ENCODE data around the gene MBLAC1. TPM values are rescaled to one million over a fixed set of nuclear protein-coding genes. Genes with fewer than 3 reads are reported as not detected.

MBLAC1 gene, protein sequence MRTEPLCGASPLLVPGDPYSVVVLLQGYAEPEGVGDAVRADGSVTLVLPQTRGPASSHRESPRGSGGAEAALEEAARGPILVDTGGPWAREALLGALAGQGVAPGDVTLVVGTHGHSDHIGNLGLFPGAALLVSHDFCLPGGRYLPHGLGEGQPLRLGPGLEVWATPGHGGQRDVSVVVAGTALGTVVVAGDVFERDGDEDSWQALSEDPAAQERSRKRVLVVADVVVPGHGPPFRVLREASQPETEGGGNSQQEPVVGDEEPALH
- 1.2 and 1.3 TPM in 2 replicates for polyA plus RNA-seq (2013)

DNA sequence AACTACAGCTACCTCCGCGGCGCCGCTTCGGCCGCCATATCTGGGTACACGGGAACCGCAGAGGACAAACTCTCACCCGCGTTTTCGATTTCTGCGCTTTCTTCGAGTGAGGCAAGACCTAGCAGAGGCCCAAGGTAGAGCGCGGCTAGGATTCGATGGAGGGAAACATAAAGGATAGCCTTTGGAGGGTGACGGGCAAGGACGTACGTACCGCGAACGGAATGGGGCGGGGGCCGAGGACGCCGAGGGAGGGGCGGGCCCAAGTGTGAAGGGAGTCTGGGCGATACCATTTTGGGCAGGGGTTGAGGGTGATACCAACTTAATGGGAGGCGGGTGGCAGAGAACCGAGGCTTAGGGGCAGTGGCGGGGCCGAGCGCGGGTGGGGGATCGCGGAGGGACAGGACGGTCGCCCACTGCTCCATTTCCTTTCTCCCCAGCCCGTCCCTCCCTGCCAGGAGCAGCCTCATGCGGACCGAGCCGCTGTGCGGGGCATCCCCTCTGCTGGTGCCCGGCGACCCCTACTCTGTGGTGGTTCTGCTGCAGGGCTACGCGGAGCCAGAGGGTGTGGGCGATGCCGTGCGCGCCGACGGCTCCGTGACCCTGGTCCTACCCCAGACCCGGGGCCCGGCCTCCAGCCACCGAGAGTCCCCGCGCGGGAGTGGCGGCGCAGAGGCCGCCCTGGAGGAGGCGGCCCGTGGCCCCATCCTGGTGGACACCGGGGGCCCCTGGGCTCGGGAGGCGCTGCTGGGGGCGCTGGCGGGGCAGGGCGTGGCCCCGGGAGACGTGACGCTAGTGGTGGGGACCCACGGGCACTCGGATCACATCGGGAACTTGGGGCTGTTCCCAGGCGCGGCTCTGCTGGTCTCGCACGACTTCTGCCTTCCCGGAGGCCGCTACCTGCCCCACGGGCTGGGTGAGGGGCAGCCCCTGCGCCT lies at the start of gene MBLAC1:
TSS of gene MBLAC1 (plus strand) at position 37 of the 935 bp plus-strand sequence. CDS start at position 466, 429 bp downstream.
- Histone ChIP-seq H4K12ac (ENCODE audit: low read depth, low read length) (peak within 1 kb of the TSS; percentile 95), H2BK5ac (ENCODE audit: low read depth, low read length, poor library complexity) (peak within 1 kb of the TSS; percentile 87), H3K4me2 (ENCODE audit: low read length) (peak within 1 kb of the TSS; percentile 75), H3K18ac (ENCODE audit: low read length) (peak within 1 kb of the TSS; percentile 73), H2BK12ac (ENCODE audit: low read length) (peak within 1 kb of the TSS; percentile 41), H2AK5ac (ENCODE audit: low read length) (peak within 1 kb of the TSS; percentile 50), H3K4ac (ENCODE audit: low read depth, low read length) (peak within 1 kb of the TSS; percentile 60), H3K4me1 (ENCODE audit: control insufficient read depth in 1 of 2, insufficient read depth in 2 of 2, low read length in 2 of 2) (peaks cover 3 to 14% of the 10 kb centered on the region in 2 experiments), H2BK120ac (ENCODE audit: insufficient read depth, low read length, poor library complexity) (peak within 1 kb of the TSS; percentile 45), H3K9ac (ENCODE audit: low read length) (peak within 1 kb of the TSS; percentile 79), H3K79me2 (ENCODE audit: control insufficient read depth, insufficient read depth, low read length, poor library complexity) (peaks cover 13% of the 10 kb centered on the region), H3K27me3 (ENCODE audit: insufficient read depth, low read length) (no peaks in the 10 kb centered on the region), H4K8ac (ENCODE audit: low read depth, low read length) (peak within 1 kb of the TSS; percentile 89), H3K79me1 (ENCODE audit: low read length) (peaks cover 15% of the 10 kb centered on the region), H3K4me3 (ENCODE audit: low read depth, low read length) (peak within 1 kb of the TSS; percentile 81), H2AFZ (ENCODE audit: insufficient read depth, low read length, poor library complexity) (peak within 1 kb of the TSS; percentile 67), H4K91ac (ENCODE audit: low read depth, low read length) (peak within 1 kb of the TSS; percentile 92), H3K27ac (ENCODE audit: low read depth, low read length) (peak within 1 kb of the TSS; percentile 88), H3K23ac (ENCODE audit: low read length) (no peak within 1 kb of the TSS), H3K9me3 (ENCODE audit: insufficient read depth, low read depth, low read length) (no peaks in the 10 kb centered on the region), H3K14ac (ENCODE audit: low read length) (peak within 1 kb of the TSS; percentile 85), H3K36me3 (ENCODE audit: control insufficient read depth in 1 of 2, insufficient read depth in 2 of 2, low read length in 2 of 2) (no peaks in the 10 kb centered on the region)
- no CpG with 5 or more reads among the region's 85 CpGs for WGBS (ENCODE audit: extremely low coverage, insufficient coverage, insufficient read length)
- peak; percentile 79 to 92 for DNase-seq

DNA sequence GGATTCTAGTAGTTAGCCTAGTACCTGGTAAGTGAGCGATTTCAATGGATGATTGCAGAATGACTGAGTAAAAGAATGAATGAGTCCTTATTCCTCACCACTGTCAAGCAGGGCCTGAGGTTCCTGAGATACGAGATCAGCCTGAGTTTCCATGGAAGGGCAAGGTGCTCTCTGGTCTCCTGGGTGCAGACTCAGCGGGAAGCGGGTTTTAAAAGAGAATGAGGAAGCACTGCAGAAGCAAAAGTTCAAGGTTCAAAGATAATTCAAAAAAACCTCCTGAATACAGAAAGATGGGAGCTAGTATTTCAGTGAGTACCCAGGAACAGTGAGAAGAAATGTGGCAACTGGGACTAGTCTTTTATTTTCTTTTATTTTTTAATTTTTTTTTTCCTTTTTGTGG lies 49.6 kb upstream of the MBLAC1 start:
- Histone ChIP-seq H3K4ac (ENCODE audit: low read depth, low read length) (no peak overlapping the region), H3K14ac (ENCODE audit: low read length) (no peak overlapping the region), H3K79me1 (ENCODE audit: low read length) (peaks cover 6% of the 10 kb centered on the region), H2BK120ac (ENCODE audit: insufficient read depth, low read length, poor library complexity) (no peak overlapping the region), H2AK5ac (ENCODE audit: low read length) (no peak overlapping the region), H3K4me2 (ENCODE audit: low read length) (no peak overlapping the region), H3K4me3 (ENCODE audit: low read depth, low read length) (no peak overlapping the region), H3K36me3 (ENCODE audit: control insufficient read depth in 1 of 2, insufficient read depth in 2 of 2, low read length in 2 of 2) (peaks cover 60 to 63% of the 10 kb centered on the region in 2 experiments), H2AFZ (ENCODE audit: insufficient read depth, low read length, poor library complexity) (no peak overlapping the region), H4K91ac (ENCODE audit: low read depth, low read length) (no peak overlapping the region), H3K4me1 (ENCODE audit: control insufficient read depth in 1 of 2, insufficient read depth in 2 of 2, low read length in 2 of 2) (peaks cover 2 to 4% of the 10 kb centered on the region in 2 experiments), H4K8ac (ENCODE audit: low read depth, low read length) (no peak overlapping the region), H3K18ac (ENCODE audit: low read length) (no peak overlapping the region), H3K79me2 (ENCODE audit: control insufficient read depth, insufficient read depth, low read length, poor library complexity) (peaks cover 15% of the 10 kb centered on the region), H4K12ac (ENCODE audit: low read depth, low read length) (no peak overlapping the region), H3K27ac (ENCODE audit: low read depth, low read length) (no peak overlapping the region), H3K27me3 (ENCODE audit: insufficient read depth, low read length) (no peaks in the 10 kb centered on the region), H2BK5ac (ENCODE audit: low read depth, low read length, poor library complexity) (no peak overlapping the region), H3K23ac (ENCODE audit: low read length) (no peak overlapping the region), H3K9ac (ENCODE audit: low read length) (no peak overlapping the region), H3K9me3 (ENCODE audit: insufficient read depth, low read depth, low read length) (peaks cover 18% of the 10 kb centered on the region), H2BK12ac (ENCODE audit: low read length) (no peak overlapping the region)
- WGBS (ENCODE audit: extremely low coverage, insufficient coverage, insufficient read length) = no CpG with 5 or more reads among the region's 4 CpGs
- DNase-seq = no peak

DNA sequence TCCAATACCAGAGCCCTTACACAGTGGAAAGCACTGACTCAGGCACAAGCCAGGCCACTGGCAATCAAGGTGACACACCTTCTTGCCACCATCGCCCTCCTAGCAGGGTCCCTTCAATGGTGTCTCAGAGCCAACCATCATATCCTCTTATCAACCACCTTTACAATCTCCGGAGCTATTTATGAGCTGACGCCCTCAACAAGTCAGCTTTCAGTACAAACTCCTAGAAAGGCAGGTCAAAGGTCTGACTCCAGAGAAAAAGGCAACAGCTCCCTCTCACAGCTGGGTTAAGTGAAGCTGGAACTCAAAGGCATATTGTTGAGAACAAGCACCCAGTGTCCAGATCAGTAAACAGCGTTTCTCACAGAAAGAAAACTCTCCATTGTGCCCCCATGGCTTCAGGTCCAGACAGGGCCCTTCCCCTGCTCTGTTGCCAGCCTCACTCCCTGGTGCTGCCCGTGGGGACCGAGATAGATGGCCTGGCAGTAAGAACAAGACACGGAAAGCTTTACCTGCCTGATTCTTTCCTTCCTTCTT lies 47.7 kb upstream of the MBLAC1 start:
- Histone ChIP-seq H3K79me2 (ENCODE audit: control insufficient read depth, insufficient read depth, low read length, poor library complexity) (peaks cover 15% of the 10 kb centered on the region), H3K4me2 (ENCODE audit: low read length) (no peak overlapping the region), H3K4ac (ENCODE audit: low read depth, low read length) (peak overlapping the region; percentile 74), H3K9me3 (ENCODE audit: insufficient read depth, low read depth, low read length) (peaks cover 6% of the 10 kb centered on the region), H2AK5ac (ENCODE audit: low read length) (no peak overlapping the region), H3K4me1 (ENCODE audit: control insufficient read depth in 1 of 2, insufficient read depth in 2 of 2, low read length in 2 of 2) (peaks cover 2 to 4% of the 10 kb centered on the region in 2 experiments), H4K12ac (ENCODE audit: low read depth, low read length) (no peak overlapping the region), H3K36me3 (ENCODE audit: control insufficient read depth in 1 of 2, insufficient read depth in 2 of 2, low read length in 2 of 2) (peaks cover 42 to 44% of the 10 kb centered on the region in 2 experiments), H3K18ac (ENCODE audit: low read length) (no peak overlapping the region), H3K14ac (ENCODE audit: low read length) (no peak overlapping the region), H2AFZ (ENCODE audit: insufficient read depth, low read length, poor library complexity) (no peak overlapping the region), H3K27ac (ENCODE audit: low read depth, low read length) (no peak overlapping the region), H2BK5ac (ENCODE audit: low read depth, low read length, poor library complexity) (no peak overlapping the region), H3K4me3 (ENCODE audit: low read depth, low read length) (no peak overlapping the region), H3K9ac (ENCODE audit: low read length) (no peak overlapping the region), H3K79me1 (ENCODE audit: low read length) (peaks cover 6% of the 10 kb centered on the region), H4K8ac (ENCODE audit: low read depth, low read length) (no peak overlapping the region), H4K91ac (ENCODE audit: low read depth, low read length) (no peak overlapping the region), H3K27me3 (ENCODE audit: insufficient read depth, low read length) (no peaks in the 10 kb centered on the region), H2BK120ac (ENCODE audit: insufficient read depth, low read length, poor library complexity) (no peak overlapping the region), H3K23ac (ENCODE audit: low read length) (no peak overlapping the region), H2BK12ac (ENCODE audit: low read length) (no peak overlapping the region)
- no peak for DNase-seq
- no CpG with 5 or more reads among the region's 7 CpGs for WGBS (ENCODE audit: extremely low coverage, insufficient coverage, insufficient read length)

DNA sequence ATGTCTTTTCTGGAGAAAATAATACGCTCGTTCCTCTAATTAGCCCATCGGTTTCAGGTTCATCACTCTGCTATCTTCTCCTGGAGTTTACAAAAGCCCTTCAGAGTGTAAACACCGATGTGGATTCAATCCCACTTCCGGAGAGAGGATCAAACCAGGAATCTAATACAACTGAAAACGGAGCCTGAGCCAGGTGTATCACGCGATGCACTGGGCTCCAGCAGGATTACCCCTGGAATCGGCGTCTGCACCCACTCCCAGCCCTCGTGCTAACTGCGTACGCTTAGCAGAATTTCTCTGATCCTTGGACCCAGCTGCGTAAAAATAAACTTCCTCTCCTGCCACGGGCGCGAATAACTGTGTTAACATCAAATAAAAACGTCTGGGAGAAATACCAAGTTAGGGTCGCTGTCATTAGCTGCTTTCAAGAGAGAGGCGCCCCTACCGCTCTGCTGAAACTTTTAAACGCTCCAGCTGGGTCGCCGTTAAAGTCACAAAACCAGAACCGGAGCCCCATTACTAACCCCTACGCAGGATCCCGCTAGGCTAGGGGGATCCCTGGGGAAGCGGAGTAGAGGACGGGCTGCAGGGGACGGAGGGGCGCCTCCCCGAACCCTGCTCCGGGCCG lies 45.7 kb upstream of the MBLAC1 start:
- H3K27ac ChIP-seq (ENCODE audit: low read depth, low read length) = peak overlapping the region; percentile 57
- H3K27me3 ChIP-seq (ENCODE audit: insufficient read depth, low read length) = no peaks in the 10 kb centered on the region
- H3K36me3 ChIP-seq (ENCODE audit: control insufficient read depth in 1 of 2, insufficient read depth in 2 of 2, low read length in 2 of 2) = peaks cover 23 to 25% of the 10 kb centered on the region in 2 experiments
- no peak overlapping the region for H2BK12ac ChIP-seq (ENCODE audit: low read length)
- peak overlapping the region; percentile 93 for H3K4me2 ChIP-seq (ENCODE audit: low read length)
- H3K4ac ChIP-seq (ENCODE audit: low read depth, low read length) = peak overlapping the region; percentile 99
- peaks cover 6% of the 10 kb centered on the region for H3K79me1 ChIP-seq (ENCODE audit: low read length)
- peak overlapping the region; percentile 91 for H2BK5ac ChIP-seq (ENCODE audit: low read depth, low read length, poor library complexity)
- H3K18ac ChIP-seq (ENCODE audit: low read length) = peak overlapping the region; percentile 98
- peak overlapping the region; percentile 98 for H3K9ac ChIP-seq (ENCODE audit: low read length)
- H3K14ac ChIP-seq (ENCODE audit: low read length) = peak overlapping the region; percentile 99
- no peaks in the 10 kb centered on the region for H3K9me3 ChIP-seq (ENCODE audit: insufficient read depth, low read depth, low read length)
- peak in 1 of 2 donors; percentile 19 for DNase-seq
- no CpG with 5 or more reads among the region's 34 CpGs for WGBS (ENCODE audit: extremely low coverage, insufficient coverage, insufficient read length)
- peak overlapping the region; percentile 99 for H4K8ac ChIP-seq (ENCODE audit: low read depth, low read length)
- H2AFZ ChIP-seq (ENCODE audit: insufficient read depth, low read length, poor library complexity) = peak overlapping the region; percentile 93
- peak overlapping the region; percentile 99 for H4K91ac ChIP-seq (ENCODE audit: low read depth, low read length)
- peak overlapping the region; percentile 97 for H2AK5ac ChIP-seq (ENCODE audit: low read length)
- H3K79me2 ChIP-seq (ENCODE audit: control insufficient read depth, insufficient read depth, low read length, poor library complexity) = peaks cover 15% of the 10 kb centered on the region
- peak overlapping the region; percentile 64 for H3K23ac ChIP-seq (ENCODE audit: low read length)
- H3K4me1 ChIP-seq (ENCODE audit: control insufficient read depth in 1 of 2, insufficient read depth in 2 of 2, low read length in 2 of 2) = peaks cover 2 to 4% of the 10 kb centered on the region in 2 experiments
- peak overlapping the region; percentile 99 for H3K4me3 ChIP-seq (ENCODE audit: low read depth, low read length)
- H2BK120ac ChIP-seq (ENCODE audit: insufficient read depth, low read length, poor library complexity) = peak overlapping the region; percentile 95
- H4K12ac ChIP-seq (ENCODE audit: low read depth, low read length) = peak overlapping the region; percentile 99
